NB4 (cell line): ENCODE measurements around the gene KCTD3.

ENCODE experiments used
- DNase-seq: peaks from one replicate; pipeline ENCODE4 v3.0.0; 2010; ENCODE audit warnings: low read depth
- H3K4me3 ChIP-seq: one replicate; pipeline ENCODE4 v1.5.1; 2011; ENCODE audit warnings: mild to moderate bottlenecking, low read depth, low read length, moderate library complexity
- MYC ChIP-seq: IDR thresholded peaks from 2 replicates; pipeline ENCODE4 v1.6.1; 2011; ENCODE audit warnings: low read depth, low read length
- POLR2A ChIP-seq: IDR thresholded peaks from 2 replicates; pipeline ENCODE4 v1.6.1; 2011; ENCODE audit warnings: mild to moderate bottlenecking; ENCODE audit not compliant: insufficient read length; ENCODE audit errors: extremely low read depth
- TF ChIP-seq, protein P1 (sequence below): IDR thresholded peaks from one replicate; pipeline ENCODE4 v1.5.1; 2012; ENCODE audit warnings: low read depth, low read length
- TF ChIP-seq, protein P2 (sequence below): IDR thresholded peaks from 2 replicates; pipeline ENCODE4 v1.6.1; 2011; ENCODE audit warnings: low read depth, low read length

KCTD3 gene

DNA sequence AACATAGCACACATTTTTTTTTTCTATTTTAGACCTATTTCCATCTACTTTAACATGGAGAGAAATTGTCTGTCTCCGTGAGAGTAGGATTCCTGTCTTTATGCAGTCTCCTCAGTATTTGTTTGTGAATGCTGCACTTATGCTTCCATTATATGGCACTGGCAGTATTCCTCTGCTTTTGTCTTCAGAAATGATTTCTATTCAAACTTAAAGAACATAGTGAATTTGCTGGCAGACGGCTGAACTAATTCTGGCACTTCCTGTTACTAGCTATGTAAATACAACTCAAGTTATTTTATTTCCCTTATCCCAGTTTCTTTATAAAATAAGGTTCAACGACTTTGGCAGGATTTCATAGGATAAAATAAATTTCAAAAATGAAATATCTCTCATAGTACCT, 45.3 kb downstream of the KCTD3 start:
- DNase-seq, result no peak
- no peak overlapping the region for H3K4me3 ChIP-seq
- TF ChIP-seq, protein P1, sequence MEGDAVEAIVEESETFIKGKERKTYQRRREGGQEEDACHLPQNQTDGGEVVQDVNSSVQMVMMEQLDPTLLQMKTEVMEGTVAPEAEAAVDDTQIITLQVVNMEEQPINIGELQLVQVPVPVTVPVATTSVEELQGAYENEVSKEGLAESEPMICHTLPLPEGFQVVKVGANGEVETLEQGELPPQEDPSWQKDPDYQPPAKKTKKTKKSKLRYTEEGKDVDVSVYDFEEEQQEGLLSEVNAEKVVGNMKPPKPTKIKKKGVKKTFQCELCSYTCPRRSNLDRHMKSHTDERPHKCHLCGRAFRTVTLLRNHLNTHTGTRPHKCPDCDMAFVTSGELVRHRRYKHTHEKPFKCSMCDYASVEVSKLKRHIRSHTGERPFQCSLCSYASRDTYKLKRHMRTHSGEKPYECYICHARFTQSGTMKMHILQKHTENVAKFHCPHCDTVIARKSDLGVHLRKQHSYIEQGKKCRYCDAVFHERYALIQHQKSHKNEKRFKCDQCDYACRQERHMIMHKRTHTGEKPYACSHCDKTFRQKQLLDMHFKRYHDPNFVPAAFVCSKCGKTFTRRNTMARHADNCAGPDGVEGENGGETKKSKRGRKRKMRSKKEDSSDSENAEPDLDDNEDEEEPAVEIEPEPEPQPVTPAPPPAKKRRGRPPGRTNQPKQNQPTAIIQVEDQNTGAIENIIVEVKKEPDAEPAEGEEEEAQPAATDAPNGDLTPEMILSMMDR, result no peak
- TF ChIP-seq POLR2A, result no peak

DNA sequence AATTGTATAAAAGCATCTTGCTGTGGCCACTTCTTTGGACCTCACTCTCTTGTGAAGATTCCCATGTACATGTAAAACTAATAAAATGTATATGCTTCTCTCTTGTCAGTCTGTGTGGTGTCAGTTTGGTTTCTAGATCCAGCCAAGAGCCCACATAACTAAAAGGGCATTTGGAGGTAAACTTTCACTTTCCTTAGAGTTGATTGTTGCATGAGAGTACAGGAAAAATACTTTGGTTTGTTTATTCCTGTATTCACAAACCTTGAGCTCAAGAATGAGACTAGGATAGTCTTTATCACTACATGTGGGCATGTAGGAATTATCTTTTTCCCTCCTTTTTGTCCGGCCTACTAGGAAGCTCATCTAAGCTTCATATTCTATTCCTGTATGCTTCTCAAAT, 50.9 kb downstream of the KCTD3 start:
- DNase-seq, result no peak
- no peak for TF ChIP-seq POLR2A
- TF ChIP-seq, protein P2, sequence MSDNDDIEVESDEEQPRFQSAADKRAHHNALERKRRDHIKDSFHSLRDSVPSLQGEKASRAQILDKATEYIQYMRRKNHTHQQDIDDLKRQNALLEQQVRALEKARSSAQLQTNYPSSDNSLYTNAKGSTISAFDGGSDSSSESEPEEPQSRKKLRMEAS, result no peak
- TF ChIP-seq, protein P1, result no peak
- TF ChIP-seq MYC, result no peak
- H3K4me3 ChIP-seq, result no peak overlapping the region

DNA sequence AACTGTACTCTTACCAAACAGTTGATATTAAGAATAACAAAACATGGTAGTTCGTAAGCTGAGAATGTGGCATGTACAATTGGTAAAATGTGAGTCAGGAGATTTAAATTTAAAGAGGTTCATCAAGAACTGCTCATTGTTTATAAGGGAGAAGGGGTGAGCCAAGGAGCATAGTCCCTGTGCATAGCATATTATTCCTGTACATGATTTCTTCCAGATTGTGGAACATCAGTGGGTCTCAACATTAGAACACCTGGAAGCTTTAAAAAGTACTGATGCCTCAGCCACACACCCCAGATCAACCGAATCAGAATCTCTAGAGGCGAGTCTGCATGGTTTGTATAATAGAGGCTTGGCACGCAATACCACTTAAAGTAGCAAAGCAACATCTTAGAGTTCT, 56.1 kb downstream of the KCTD3 start:
- H3K4me3 ChIP-seq, result no peak overlapping the region
- TF ChIP-seq MYC (no peak), POLR2A (no peak)
- TF ChIP-seq, protein P2, result no peak
- DNase-seq, result no peak

DNA sequence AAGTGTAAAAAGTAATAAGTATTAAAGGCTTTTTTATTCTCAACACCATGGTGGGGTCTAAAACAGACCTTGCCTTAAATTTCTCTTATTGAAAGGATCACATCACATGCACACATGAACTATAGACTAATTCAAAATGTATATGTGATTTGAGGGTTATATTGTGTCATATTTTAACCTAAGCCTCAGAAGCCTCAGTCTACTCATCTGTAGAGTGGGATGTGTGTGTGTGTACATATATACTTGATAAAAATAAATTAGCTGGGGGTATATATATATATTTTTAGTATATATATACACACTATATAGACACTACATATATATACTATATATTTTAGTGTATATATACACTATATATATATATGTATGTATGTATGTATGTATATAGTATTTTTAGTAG, 58.8 kb downstream of the KCTD3 start:
- TF ChIP-seq, protein P1, result no peak
- TF ChIP-seq POLR2A (no peak), MYC (no peak)
- TF ChIP-seq, protein P2, result no peak
- DNase-seq, result no peak
- no peak overlapping the region for H3K4me3 ChIP-seq

DNA sequence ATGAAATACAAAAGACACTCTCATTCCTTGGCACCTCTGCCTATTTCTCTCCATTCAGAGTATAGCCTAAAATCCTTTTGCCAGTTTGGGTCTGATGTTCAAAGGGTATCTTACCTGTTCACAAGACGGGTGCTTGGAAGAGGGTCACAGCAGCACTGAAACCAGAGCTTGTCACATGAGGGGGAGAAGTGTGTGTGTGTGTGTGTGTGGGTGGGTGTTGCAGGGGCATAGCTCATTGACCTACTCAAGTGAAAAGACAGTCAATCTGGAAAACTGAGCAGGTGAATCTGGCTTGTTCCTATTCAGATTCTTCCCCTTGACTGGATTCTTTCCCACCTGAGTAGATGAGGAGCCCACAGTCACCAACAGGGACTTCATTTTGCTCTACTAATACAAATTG, 63.9 kb downstream of the KCTD3 start:
- no peak overlapping the region for H3K4me3 ChIP-seq
- DNase-seq, result no peak
- TF ChIP-seq, protein P1, result no peak
- TF ChIP-seq POLR2A (no peak), MYC (no peak)
- TF ChIP-seq, protein P2, result no peak

DNA sequence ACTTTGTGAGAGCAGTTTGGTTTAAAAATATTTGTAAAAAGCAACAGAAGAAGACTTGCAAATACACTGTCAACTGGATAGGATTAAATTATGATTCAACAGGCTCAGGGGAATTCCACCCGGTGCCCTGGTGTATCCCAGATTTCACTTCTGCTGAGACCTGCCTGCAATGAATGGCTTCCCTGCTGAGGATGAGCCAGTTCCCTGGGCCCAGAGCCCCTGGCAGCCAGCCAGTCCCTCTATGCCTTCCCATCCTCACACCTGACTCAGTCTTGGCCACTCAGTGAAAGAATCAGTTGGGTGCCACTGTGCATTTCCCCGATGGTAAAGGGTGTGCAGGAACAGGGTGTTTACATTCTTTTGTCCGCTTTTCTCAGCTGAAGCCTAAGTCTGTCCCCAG, 64.4 kb downstream of the KCTD3 start:
- no peak overlapping the region for H3K4me3 ChIP-seq
- TF ChIP-seq MYC (no peak), POLR2A (no peak)
- TF ChIP-seq, protein P1, result no peak
- TF ChIP-seq, protein P2, result no peak
- DNase-seq, result no peak
